Stomach (tissue), 4 donors: ENCODE data around the gene ZFP91.

Source experiments
- CTCF ChIP-seq, 7 experiments: fragments of 450-650 bp in 4 of 7; fragments of 200-600 bp in 3 of 7; sonication (generic) in 3 of 7; IDR thresholded peaks; one replicate each; pipeline ENCODE4 v1.5.1; 2016 to 2019; ENCODE audit warnings: antibody characterized with exemption in 7 of 7, control low read depth in 2 of 7, mild to moderate bottlenecking in 1 of 7
- POLR2A ChIP-seq, 4 donors: fragments of 450-650 bp; IDR thresholded peaks; one replicate each; pipeline ENCODE4 v1.6.1; 2016; ENCODE audit warnings: antibody characterized with exemption in 4 of 4, control low read depth in 2 of 4, mild to moderate bottlenecking in 1 of 4, moderate library complexity in 1 of 4
- POLR2AphosphoS5 ChIP-seq, 3 donors: sonication (generic); formaldehyde crosslinking; IDR thresholded peaks; one replicate each; pipeline ENCODE4 v1.6.1; 2016; ENCODE audit warnings: antibody characterized with exemption in 3 of 3

- TF ChIP-seq CTCF (IDR thresholded peaks at IDR 0.05) (no peak), POLR2A (IDR thresholded peaks at IDR 0.05) (no peak), POLR2AphosphoS5 (IDR thresholded peaks at IDR 0.05) (no peak)
Measured at GRCh38 chr11:58531865-58532341, 47.0 kb upstream of the ZFP91 start.
